HL-60 (cell line): Measurements from ENCODE around the gene MGST2.
"Not testable (repeated sequence)": the region's sequence is repeated elsewhere in the genome, so short reads cannot be mapped to it uniquely, and the experiment has no call there.

Source experiments
- DNase-seq, 2 experiments: peaks; one replicate each; pipeline ENCODE4 v3.0.0-alpha.2; 2010 to 2020; ENCODE audit warnings: low read depth in 1 of 2, low spot score in 1 of 2
- H3K27ac ChIP-seq: fragments of 250-450 bp; sonication (Bioruptor Pico); replicated peaks from 2 replicates; pipeline ENCODE4 v1.5.1; 2020; ENCODE audit warnings: mild to moderate bottlenecking, moderate library complexity
- H3K27me3 ChIP-seq: fragments of 250-450 bp; sonication (Bioruptor Pico); 2 replicates; pipeline ENCODE4 v1.5.1; 2021; ENCODE audit warnings: mild to moderate bottlenecking, moderate library complexity; ENCODE audit not compliant: insufficient read depth, poor library complexity, severe bottlenecking
- H3K4me3 ChIP-seq: replicated peaks from 2 replicates; pipeline ENCODE4 v1.5.1; 2011; ENCODE audit warnings: mild to moderate bottlenecking, control low read depth, low read length; ENCODE audit not compliant: insufficient read depth
- GABPA ChIP-seq: IDR thresholded peaks from 2 replicates; pipeline ENCODE4 v1.6.1; 2012; ENCODE audit warnings: low read depth
- POLR2AphosphoS5 ChIP-seq: IDR thresholded peaks from 2 replicates; pipeline ENCODE4 v1.6.1; 2012; ENCODE audit warnings: low read depth
- SPI1 ChIP-seq: IDR thresholded peaks from 2 replicates; pipeline ENCODE4 v1.6.1; 2012; ENCODE audit warnings: low read depth, mild to moderate bottlenecking, borderline replicate concordance
- TF ChIP-seq, protein P1 (sequence below): IDR thresholded peaks from 2 replicates; pipeline ENCODE4 v1.6.1; 2012; ENCODE audit warnings: low read depth; ENCODE audit not compliant: insufficient replicate concordance
- TF ChIP-seq, protein P2 (sequence below): IDR thresholded peaks from one replicate; pipeline ENCODE4 v1.5.1; 2011; ENCODE audit warnings: low read length, control low read depth, inconsistent platforms; ENCODE audit not compliant: insufficient read depth

MGST2 gene

DNA sequence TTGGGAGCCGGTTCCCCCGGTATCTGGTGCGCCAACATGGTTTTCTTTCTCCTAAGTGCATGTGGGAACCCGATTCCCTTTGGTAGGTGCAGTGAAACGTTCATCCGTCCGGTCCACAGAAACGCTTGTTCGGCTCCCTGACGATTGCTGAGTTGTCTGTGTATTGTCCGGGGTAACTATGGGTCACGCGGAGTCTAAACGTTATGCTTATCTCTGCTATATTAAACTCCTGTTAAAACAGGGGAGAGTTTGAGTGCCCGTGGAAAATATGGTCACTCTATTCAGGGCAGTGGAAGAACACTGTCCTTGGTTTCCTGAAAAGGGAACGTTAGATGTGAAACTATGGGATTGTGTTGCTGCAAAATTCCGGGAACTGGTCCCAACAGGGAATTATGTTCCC lies 32.4 kb upstream of the MGST2 start:
- Histone ChIP-seq H3K4me3 (no peak overlapping the region), H3K27me3 (no peaks in the 10 kb centered on the region), H3K27ac (no peak overlapping the region)
- DNase-seq = no peak
- TF ChIP-seq, protein P1, sequence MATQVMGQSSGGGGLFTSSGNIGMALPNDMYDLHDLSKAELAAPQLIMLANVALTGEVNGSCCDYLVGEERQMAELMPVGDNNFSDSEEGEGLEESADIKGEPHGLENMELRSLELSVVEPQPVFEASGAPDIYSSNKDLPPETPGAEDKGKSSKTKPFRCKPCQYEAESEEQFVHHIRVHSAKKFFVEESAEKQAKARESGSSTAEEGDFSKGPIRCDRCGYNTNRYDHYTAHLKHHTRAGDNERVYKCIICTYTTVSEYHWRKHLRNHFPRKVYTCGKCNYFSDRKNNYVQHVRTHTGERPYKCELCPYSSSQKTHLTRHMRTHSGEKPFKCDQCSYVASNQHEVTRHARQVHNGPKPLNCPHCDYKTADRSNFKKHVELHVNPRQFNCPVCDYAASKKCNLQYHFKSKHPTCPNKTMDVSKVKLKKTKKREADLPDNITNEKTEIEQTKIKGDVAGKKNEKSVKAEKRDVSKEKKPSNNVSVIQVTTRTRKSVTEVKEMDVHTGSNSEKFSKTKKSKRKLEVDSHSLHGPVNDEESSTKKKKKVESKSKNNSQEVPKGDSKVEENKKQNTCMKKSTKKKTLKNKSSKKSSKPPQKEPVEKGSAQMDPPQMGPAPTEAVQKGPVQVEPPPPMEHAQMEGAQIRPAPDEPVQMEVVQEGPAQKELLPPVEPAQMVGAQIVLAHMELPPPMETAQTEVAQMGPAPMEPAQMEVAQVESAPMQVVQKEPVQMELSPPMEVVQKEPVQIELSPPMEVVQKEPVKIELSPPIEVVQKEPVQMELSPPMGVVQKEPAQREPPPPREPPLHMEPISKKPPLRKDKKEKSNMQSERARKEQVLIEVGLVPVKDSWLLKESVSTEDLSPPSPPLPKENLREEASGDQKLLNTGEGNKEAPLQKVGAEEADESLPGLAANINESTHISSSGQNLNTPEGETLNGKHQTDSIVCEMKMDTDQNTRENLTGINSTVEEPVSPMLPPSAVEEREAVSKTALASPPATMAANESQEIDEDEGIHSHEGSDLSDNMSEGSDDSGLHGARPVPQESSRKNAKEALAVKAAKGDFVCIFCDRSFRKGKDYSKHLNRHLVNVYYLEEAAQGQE = no peak
- TF ChIP-seq, protein P2, sequence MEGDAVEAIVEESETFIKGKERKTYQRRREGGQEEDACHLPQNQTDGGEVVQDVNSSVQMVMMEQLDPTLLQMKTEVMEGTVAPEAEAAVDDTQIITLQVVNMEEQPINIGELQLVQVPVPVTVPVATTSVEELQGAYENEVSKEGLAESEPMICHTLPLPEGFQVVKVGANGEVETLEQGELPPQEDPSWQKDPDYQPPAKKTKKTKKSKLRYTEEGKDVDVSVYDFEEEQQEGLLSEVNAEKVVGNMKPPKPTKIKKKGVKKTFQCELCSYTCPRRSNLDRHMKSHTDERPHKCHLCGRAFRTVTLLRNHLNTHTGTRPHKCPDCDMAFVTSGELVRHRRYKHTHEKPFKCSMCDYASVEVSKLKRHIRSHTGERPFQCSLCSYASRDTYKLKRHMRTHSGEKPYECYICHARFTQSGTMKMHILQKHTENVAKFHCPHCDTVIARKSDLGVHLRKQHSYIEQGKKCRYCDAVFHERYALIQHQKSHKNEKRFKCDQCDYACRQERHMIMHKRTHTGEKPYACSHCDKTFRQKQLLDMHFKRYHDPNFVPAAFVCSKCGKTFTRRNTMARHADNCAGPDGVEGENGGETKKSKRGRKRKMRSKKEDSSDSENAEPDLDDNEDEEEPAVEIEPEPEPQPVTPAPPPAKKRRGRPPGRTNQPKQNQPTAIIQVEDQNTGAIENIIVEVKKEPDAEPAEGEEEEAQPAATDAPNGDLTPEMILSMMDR = no peak
- no peak for TF ChIP-seq POLR2AphosphoS5

DNA sequence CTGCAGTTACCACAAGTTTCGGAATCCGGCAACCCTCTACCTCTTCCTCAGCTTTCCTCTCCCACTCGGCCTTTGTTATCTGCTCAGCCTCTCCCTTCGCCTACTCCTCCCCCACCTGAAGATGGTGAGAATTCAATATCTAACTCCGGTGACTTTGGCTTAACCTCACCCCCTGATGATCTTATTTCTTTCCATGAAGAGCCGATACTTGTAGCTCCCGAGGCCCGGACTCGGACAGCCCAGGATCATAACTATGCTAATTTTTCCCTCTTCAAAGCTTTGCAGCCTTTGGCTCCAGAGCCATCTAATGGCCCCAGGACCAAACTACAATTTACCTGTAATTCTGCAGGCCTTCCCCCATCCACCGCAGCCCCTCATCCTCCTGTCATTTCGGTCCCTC lies 32.0 kb upstream of the MGST2 start:
- Histone ChIP-seq H3K4me3 (no peak overlapping the region), H3K27ac (no peak overlapping the region), H3K27me3 (no peaks in the 10 kb centered on the region)
- no peak for TF ChIP-seq SPI1
- TF ChIP-seq, protein P2 = no peak
- DNase-seq = no peak

DNA sequence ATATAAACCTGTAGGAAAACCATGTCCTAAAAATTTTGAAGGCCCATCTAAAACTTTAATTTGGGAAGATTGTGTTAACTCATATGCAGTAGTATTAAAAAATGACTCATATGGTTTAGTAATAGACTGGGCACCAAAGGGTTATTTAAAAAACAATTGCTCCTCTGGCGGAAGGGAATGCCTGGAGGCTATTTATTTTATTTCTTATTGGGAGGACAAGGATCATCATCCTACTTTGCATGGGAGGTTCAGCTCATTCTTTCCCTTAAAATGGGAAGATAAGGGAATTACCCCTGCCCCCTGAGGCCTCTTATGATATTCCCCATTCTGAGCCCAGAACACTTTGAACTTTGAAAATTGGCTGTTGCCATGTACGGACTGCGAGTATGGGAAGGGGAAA lies 29.7 kb upstream of the MGST2 start:
- Histone ChIP-seq H3K4me3 (no peak overlapping the region), H3K27me3 (no peaks in the 10 kb centered on the region), H3K27ac (no peak overlapping the region)
- TF ChIP-seq GABPA (no peak), SPI1 (no peak), POLR2AphosphoS5 (no peak)
- TF ChIP-seq, protein P1 = no peak
- TF ChIP-seq, protein P2 = no peak
- DNase-seq = no peak

DNA sequence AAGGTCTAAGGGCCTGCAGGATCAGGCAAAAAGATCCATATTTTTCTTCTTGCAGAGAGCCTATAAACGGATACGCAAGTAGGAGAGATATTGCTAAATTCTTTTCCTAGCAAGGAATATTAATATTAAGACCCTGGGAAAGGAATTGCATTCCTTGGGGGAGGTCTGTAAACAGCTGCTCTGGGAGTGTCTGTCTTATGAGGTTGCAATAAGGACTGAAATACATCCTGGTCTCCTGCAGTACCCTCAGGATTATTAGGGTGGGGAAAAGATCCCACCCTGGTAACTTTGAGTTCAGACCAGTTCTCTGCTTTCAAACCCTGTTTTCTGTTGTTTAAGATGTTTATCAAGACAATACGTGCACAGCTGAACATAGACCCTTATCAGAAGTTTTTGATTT lies 27.3 kb upstream of the MGST2 start:
- DNase-seq, H3K27me3 ChIP-seq, H3K4me3 ChIP-seq, H3K27ac ChIP-seq: not testable (repeated sequence)

DNA sequence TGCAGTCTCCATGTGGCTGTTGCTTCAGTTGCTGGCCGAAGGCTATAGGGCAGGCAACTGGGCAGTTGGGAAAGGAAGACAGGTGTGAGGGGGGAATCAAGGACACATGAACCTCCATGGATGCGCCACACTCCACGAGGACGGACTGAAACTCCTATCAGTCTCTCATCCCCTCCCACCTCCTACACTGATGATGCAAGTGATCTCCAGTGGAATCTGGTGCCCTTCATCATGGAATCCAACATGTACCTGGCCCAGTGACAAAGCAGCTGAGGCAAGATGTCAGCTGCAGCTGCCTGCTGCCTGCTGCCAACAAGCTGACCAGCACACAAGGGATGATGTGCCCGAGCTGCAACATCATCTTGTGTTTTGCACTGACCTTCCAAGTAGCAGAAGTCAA lies 26.0 kb upstream of the MGST2 start:
- TF ChIP-seq SPI1 = no peak
- TF ChIP-seq, protein P1 = no peak
- TF ChIP-seq GABPA = no peak
- TF ChIP-seq POLR2AphosphoS5 = no peak
- TF ChIP-seq, protein P2 = no peak
- Histone ChIP-seq H3K4me3 (no peak overlapping the region), H3K27ac (no peak overlapping the region), H3K27me3 (no peaks in the 10 kb centered on the region)
- no peak for DNase-seq
